Middle frontal gyrus (tissue), 1 donor: Measurements from ENCODE around the gene WDR41.
"Not testable (repeated sequence)": the region's sequence is repeated elsewhere in the genome, so short reads cannot be mapped to it uniquely, and the experiment has no call there.

Experiments used
- DNase-seq: peaks from one replicate; pipeline ENCODE4 v3.0.0-alpha.2; 2015; ENCODE audit warnings: low spot score; ENCODE audit errors: extremely low spot score

WDR41 gene, protein sequence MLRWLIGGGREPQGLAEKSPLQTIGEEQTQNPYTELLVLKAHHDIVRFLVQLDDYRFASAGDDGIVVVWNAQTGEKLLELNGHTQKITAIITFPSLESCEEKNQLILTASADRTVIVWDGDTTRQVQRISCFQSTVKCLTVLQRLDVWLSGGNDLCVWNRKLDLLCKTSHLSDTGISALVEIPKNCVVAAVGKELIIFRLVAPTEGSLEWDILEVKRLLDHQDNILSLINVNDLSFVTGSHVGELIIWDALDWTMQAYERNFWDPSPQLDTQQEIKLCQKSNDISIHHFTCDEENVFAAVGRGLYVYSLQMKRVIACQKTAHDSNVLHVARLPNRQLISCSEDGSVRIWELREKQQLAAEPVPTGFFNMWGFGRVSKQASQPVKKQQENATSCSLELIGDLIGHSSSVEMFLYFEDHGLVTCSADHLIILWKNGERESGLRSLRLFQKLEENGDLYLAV

DNA sequence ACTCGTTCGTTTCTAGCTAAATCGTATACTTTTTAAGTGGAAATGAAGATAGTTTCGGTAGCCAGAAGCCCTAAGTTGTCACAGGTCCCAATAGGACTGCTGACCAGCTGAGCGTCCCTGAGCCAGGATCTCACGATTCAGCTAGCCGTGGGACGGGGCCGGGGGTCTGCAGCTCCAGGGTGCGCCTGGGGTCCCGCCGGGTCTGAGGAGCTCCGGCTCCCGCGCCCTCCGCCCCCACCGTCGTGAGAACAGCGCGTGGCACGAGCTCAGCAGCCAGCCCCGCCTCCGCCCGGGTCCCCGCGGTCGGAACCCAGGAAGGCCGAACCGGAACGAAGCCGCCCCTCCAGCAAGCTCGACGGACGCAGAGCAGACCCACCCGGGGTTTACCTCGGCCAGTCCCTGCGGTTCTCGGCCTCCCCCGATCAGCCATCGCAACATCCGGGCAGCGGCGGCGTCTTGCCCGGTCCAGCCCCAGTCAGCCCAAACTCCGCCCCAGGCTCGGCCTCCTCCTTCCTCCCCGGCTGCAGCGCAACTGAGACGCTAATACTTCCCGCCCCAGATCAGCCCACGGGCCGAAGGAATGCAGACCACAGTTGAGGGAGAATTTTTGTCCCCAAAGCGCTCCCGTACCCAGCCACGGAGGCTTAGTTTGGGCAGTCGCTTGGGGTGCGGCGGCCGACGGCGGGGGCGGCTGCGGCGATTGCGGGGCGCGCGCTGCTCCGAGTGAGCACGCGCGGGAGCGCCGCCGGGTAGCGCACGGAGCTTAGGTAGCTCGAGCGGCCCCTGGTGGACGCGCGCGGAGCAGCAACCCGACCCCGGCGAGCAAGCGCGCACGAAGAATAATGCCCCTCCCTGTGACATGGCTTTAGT is at the start of gene WDR41:
Gene WDR41 (minus strand): TSS at position 534 of the 870 bp plus-strand sequence. CDS start 96 bp downstream, at position 438.
- DNase-seq = peak; percentile 81

DNA sequence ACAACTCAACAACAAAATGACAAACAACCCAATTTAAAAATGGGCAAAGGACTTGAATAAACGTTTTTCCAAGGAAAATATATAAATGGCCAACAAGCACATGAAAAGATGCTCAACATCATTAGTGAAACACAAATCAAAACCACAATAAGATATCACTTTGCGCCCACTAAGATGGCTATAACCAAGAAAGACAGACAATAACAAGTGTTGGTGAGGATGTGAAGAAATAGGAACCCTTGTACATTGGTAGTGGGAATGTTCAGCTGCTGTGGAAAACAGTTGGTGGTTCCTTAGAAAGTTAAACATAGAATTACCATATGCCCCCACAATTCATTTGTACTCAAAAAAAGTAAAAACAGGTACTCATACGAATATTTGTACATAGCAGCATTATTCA is 39.2 kb upstream of the WDR41 start:
- DNase-seq = no peak

DNA sequence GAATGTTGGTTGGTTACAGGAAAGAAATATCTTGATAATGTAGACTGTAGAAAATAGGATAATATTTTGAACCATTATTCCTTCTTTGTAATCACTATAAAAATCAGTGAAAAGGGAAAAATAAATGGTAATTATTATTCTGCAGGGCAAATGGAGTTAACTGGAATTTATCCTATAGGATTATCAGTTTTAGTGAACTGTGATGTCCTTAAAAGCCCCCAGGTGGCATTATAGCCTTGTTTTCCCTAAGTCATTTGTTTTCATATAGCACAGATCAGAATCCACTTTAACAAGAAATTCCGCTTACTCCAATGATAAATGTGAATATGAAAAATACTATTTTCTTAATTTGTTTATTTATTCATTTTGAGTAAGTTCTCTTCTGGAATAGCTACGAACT is 26.2 kb upstream of the WDR41 start:
- no peak for DNase-seq

DNA sequence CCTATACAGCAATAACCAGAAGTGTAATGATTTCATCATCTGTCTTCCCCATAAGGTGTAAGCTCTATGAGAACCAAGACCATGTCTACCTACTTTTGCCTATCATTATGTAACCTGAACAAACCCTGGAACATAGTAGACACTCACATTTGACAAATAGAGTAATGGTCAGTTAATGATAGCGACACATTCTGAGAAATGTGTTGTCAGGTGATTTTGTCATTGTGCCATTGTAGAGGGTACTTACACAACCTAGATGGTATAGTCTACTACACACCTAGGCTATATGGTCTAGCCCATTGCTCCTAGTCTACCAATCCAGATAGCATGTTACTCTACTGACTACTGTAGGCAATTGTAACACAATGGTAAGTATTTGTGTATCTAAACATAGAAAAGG is 22.3 kb upstream of the WDR41 start:
- DNase-seq = no peak

DNA sequence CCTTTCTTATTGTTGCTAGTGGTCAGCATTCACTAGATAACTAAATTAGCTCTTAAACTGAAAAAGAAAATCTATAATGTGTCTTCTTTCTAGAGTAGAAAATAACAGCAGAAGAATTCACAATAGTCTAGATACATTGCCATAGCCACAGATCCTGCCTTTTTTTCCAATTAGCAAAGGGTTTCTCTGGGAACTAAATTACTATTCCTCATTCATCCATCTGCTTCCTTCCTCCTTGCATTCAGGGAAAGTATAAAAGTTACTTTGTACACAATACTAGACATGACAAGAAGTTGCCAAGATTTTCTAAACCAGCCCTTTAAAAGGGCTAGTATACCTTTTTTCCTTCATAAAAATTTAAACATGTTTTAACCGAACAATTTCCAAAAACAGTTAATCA is 21.2 kb upstream of the WDR41 start:
- no peak for DNase-seq

DNA sequence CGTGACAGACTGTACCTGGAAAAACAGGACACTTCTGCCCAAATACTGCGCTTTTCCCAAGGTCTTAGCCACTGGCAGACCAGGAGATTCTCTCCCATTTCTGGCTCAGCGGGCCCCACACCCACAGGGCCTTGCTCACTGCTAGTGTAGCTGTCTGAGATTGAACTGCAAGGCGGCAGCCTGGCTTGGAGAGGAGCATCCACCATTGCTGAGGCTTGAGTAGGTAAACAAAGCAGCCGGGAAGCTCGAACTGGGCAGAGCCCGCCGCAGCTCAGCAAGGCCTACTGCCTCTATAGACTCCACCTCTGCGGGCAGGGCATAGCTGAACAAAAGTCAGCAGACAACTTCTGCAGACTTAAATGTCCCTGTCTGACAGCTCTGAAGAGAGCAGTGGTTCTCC is 9.0 kb upstream of the WDR41 start:
- not testable (repeated sequence) for DNase-seq

DNA sequence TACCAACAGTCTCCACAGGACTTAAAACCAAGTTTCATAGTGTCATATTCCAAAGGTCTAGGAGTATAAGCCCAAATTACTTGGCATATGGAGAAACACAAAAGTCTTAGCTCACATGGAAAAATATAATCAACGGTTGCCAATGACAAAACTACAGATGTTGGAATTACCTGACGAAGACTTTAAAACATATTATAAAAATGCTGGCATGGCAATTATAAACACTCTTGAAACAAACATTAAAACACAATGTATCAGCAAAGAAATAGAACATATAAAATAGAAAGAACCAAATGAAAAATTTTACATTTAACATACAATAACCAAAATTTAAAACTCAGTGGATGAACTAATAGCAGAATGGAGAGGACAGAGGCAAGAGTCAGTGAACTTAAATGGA is 7.9 kb upstream of the WDR41 start:
- DNase-seq = no peak

DNA sequence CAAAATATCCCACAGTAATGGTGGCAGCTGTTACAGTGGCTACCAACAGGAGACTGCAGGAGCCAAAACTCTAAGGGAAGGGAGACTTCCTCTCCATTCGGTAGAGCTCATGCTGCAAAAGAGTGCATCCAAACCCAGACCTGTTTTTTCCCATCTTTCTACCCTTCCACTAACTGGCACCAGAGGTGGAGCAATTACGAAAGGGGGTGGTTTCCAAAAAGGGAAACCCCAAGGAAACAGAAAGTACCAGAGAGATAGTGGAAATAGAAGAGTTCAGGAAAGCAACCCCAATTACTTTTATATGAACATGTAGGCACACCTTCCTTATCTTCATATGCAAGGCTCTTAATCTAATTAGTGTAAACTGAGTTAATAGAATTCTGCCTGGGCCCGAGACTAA is 7.3 kb upstream of the WDR41 start:
- no peak for DNase-seq

DNA sequence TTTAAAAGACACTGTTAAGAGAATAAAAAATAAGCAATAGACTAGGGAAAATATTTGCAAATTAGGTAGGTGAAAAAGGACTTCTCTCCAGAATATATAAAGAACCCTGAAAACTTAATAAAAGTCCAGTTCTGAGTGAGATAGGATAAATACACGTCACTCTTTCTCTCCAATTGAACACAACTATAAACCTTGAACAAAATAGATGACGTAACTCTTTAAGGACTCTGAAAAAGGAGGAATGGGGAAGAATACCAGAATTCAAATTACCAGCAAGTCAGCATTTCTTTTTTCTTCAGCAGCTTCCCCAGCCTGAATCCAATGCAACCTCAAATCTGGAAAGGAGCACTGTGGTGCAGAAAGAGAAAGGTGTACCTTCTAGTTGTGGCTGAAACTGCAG is 6.8 kb upstream of the WDR41 start:
- DNase-seq = no peak

DNA sequence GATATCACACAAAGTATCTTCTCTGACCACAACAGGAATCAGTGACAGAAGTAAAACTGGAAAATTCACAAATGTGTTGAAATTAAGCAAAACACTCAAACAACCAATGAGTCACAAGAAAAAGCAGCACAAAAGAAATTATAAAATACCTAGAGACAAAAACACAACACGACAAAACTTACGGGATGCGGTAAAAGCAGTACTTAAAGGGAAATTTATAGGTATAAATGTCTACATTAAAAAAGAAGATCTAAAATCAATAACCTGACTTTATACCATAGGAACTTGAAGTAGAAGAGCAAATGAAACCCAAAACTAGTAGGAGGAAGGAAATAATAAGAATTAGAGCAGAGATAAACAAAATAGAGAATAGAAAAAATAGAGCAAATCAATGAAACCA is 2.8 kb upstream of the WDR41 start:
- DNase-seq = no peak

DNA sequence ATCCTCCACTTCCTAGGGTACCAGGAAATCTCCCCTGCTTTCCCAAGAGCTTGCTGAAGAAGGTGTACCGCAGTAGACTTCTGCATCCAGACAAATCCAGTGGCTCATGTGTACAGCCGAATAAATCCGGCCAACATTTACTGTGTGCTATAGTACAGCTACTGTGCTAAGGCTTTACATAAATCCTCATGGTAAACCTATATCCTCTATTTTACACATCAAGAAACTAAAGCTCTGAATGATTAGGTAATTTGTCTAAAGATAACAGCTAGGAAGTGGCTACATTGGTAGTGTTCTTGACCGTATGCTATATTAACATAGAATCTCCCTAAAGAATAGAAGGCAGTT is 511 bp upstream of the WDR41 start:
- no peak for DNase-seq

DNA sequence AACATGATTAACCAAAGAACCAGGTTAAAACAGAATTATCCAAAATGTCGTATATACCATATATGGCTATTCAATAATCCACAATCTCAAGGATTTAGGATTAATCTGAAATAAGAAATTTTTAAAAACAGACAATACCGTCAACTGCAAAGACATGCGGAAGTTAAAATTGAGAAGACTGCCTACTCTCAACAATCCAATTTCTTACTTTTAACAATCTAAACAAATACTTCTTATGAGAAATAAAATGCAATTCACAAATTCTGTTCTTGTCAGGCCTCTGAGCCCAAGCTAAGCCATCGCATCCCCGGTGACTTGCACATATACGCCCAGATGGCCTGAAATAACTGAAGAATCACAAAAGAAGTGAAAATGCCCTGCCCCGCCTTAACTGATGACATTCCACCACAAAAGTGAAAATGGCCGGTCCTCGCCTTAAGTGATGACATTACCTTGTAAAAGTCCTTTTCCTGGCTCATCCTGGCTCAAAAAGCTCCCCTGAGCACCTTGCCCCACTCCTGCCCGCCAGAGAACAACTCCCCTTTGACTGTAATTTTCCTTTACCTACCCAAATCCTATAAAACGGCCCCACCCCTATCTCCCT is 1.3 kb downstream of the WDR41 start:
- DNase-seq = not testable (repeated sequence)

DNA sequence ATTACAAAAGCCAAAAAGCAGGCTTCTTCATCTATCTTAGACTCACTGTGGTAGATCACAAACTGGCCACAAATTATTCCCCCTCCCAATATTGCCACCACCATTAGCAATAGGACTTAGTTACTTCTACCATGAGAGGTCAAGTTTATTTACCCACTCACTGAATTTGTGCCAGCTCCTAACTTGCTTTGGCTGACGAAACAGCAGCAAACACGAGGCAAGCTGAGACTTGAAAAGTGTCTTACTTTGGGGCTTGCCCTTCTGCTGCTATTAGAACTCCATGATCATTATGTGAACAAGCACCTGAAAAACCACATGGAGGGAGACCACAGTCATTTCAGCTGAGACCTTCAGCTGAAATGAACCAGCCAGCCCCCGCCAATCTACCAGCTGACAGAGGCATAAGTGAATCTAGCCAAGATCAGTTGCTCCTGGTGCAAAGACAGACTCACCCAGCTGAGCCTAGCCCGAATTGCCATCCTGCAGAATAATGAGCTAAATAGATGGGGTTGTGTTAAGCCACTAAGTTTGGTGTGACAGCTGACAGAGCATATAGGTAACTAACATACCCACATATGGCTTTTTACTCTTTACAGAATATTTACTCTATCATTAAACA is 5.7 kb downstream of the WDR41 start:
- DNase-seq = no peak

DNA sequence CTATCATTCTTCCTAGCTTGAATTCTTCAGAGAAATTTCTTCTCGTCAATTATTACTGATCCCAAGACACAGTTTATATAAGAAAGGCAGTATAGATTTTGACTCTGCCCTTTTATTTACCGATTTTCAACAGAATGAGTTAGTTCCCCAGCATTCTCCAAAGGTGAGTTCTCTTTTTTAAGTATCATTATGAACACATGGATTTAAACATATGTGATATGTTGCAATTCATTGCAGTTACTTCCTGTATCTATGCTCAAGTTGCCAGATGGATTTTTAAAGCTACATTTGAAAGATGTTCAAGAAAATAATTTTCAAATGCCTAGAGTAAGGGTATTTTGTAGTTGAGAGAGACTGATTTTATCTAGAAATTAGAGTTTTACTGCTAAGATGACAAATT is 8.4 kb downstream of the WDR41 start:
- DNase-seq = no peak

DNA sequence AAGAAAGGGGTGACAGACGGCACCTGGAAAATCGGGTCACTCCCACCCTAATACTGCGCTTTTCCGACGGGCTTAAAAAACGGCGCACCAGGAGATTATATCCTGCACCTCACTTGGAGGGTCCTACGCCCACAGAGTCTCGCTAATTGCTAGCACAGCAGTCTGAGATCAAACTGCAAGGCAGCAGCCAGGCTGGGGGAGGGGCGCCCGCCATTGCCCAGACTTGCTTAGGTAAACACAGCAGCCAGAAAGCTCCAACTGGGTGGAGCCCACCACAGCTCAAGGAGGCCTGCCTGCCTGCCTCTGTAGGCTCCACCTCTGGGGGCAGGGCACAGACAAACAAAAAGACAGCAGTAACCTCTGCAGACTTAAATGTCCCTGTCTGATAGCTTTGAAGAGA is 17.1 kb downstream of the WDR41 start:
- not testable (repeated sequence) for DNase-seq

DNA sequence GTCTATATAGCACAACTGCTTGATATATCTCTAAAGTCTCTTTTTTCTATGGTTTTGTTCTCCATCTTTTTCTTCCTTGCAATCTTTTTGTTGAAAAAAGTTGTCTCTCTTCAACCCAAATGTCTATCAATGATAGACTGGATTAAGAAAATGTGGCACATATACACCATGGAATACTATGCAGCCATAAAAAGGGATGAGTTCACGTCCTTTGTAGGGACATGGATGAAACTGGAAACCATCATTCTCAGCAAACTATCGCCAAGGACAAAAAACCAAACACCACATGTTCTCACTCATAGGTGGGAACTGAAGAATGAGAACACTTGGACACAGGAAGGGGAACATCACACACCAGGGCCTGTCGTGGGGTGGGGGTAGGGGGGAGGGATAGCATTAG is 23.2 kb downstream of the WDR41 start:
- DNase-seq = not testable (repeated sequence)

DNA sequence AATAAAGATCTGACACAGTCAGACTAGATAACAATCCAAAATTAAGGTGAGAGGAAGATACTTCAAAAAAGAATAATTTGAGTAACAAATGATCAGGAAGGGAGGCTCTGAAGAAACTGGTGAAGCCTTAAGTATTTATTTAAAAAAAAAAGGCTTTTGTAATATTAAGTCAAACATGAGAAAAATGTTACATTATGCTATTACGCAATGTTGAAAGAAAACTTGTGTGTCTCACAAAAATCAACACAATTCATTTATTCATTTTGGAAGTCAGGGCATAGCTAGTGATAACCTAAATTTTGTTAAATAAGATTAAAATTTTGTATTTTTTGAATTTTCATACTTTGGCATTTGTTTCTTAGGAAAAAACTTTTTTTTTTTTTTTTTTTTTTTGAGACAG is 28.2 kb downstream of the WDR41 start:
- DNase-seq = no peak

DNA sequence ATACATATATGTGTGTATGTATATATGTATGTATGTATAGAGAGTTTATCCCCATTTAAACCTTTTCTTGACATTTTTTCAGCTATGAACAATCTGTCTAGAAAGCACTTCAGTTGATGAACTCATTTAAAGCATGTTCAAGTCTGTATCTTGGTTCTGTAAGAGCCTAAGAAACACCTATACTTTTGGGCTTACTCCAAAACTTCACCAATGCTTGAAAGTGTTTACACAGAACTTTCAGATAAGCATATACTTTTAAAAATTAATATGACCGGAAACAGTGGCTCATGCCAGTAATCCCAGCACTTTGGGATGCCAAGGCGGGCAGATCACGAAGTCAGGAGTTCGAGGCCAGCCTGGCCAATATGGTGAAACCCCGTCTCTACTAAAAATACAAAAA is 30.8 kb downstream of the WDR41 start:
- DNase-seq = no peak

DNA sequence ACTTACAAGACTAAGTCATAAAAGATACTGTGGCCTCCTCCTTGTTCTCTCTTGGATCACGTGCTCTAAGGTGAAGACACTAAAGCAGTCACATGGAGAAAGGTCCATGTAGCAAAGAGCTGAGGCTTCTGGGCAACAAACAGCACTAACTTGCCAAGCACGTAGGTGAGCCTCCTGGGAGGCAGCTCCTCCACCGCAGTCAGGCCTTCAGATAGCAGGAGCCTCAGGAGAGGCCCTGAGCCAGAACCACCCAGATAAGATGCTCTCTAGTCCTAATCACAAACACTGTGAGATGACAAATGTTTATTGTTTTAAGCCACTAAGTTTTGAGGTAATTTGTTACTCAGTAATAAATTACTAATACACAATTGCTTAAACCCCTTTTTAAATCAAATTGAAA is 38.0 kb downstream of the WDR41 start:
- no peak for DNase-seq

DNA sequence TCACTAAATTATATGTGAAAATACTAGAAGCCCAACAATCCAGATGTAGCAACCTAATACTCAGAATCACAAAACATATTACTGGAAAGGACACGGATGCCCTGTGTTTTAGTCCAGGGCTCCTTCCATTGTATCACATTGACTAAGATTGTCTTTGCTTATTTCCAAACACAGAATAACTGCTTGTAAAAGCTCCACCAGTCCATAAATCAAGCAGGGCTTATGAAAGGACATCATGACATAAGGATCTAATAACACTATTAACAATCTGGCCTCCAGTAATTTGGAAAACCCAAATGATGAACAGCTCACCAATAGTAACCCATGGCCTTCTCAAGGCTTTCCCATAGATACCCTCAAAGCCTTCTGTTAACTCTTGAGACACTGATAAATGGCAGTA is 39.8 kb downstream of the WDR41 start:
- no peak for DNase-seq

DNA sequence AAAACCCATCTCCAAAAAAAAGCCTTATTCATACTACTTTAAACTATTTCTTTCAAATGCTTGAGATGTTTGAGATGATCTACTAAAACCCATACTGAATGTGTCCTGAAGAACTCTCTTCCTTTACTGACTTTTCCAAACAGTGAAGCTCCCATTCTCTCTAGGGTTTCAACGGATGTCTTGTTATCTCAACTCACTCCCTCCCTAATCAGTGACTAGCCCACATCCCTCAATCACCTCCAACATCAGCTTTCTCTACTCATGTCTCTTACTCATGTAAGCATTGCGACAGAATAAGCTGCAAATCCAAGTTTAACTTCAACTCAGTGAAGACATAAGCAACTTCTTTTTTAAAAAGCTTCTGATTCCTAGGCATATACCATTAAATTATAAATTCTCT is 42.1 kb downstream of the WDR41 start:
- DNase-seq = no peak

DNA sequence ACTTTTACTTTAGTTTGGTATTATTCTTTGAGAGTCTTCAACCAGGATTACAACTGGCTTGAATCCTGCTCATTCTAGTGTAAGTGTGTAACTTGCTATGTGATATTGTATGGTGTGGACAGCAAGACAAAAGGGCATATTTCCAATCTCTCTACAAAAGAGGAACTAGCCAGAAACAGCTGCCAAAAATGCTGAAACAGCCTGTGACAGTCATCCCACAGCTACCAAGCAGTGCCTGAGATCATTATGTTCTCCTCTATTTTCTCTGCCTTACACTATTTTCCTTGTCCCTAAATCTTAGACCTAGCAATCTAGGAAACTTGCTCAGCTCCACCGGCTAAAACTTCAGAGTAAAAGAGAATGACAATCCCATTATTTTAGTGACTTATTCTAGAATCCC is 42.8 kb downstream of the WDR41 start:
- DNase-seq = no peak
